ENCODE data around the gene ERFL. TPM values are rescaled to one million over a fixed set of nuclear protein-coding genes. Genes with fewer than 3 reads are reported as not detected.
A peak's percentile ranks its signal among the peaks of the same experiment; 100 is the strongest.

Gene ERFL
- total and polyA plus RNA-seq, 2 donors (not counting 1 experiment from before 2014, with no cell fraction given) = 2.3 to 5.5 TPM

DNA sequence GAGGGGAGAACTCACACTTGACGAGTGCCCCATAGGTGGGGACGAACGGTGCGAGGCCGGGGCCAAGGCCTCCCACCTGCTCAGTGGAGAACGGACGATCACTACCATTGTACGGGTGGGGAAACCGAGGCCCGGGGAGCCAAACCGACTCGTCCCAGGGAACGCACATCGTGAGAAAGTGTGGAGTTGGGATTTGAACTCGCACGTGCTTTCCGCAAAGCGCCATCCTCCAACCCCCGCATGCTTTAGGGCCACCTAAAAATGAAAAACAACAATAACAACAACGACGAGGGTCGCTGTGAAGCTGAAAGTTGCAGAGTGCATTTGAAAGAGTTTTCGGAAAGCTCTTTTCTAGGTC is 44.8 kb downstream of the ERFL start:
- peaks cover 74 to 83% of the 10 kb centered on the region in 2 donors for H3K4me1 ChIP-seq (ENCODE audit: control insufficient read depth in 2 of 2, insufficient read depth in 2 of 2, low read length in 2 of 2)
- Mint-ChIP-seq H3K27me3 (no peaks in the 10 kb centered on the region), H3K27ac (peak overlapping the region; percentile 98), H3K4me3 (peak overlapping the region; percentile 93), H3K4me1 (peaks cover 78% of the 10 kb centered on the region), H3K9me3 (ENCODE audit: insufficient read depth) (no peaks in the 10 kb centered on the region)
- peaks cover 89% of the 10 kb centered on the region for H3K79me2 ChIP-seq (ENCODE audit: control insufficient read depth, insufficient read depth, low read length)
- peak overlapping the region; percentile 87 for H3K4me2 ChIP-seq (replicated peaks; ENCODE audit: low read depth, low read length, poor library complexity, severe bottlenecking)
- H2AFZ ChIP-seq (ENCODE audit: insufficient read depth, low read depth, low read length, poor library complexity, severe bottlenecking) = peak overlapping the region; percentile 61
- no peaks in the 10 kb centered on the region for H3K27me3 ChIP-seq (replicated peaks in 1 of 4; ENCODE audit: control extremely low read depth in 1 of 4, control insufficient read depth in 3 of 4, insufficient read depth in 4 of 4, low read length in 3 of 4)
- peaks cover 0 to 40% of the 10 kb centered on the region in 2 experiments for H3K36me3 ChIP-seq (replicated peaks in 1 of 2; ENCODE audit: control extremely low read depth in 1 of 2, control insufficient read depth in 1 of 2, extremely low read depth in 1 of 2, insufficient read depth in 2 of 2, low read length in 1 of 2)
- no peak for DNase-seq
- intact Hi-C loops (cut with micrococcal nuclease) = loop anchor here (5.0 kb wide), 1 partner anchor 194 kb away; the partner anchor contains the start of gene ZNF574
- H3K4me3 ChIP-seq (ENCODE audit: control extremely low read depth in 1 of 5, extremely low read depth in 1 of 5, insufficient read depth in 1 of 5, low read depth in 2 of 5, low read length in 4 of 5) = peak overlapping the region; percentile 83 to 100 (median 97)
- H3K27ac ChIP-seq (ENCODE audit: low read length in 2 of 2) = peak overlapping the region; percentile 72 to 87
- no peaks in the 10 kb centered on the region for H3K9me3 ChIP-seq (ENCODE audit: control extremely low read depth in 1 of 3, control insufficient read depth in 2 of 3, insufficient read depth in 1 of 3, low read length in 2 of 3)
- no peak for TF ChIP-seq EZH2 (IDR thresholded peaks at IDR 0.05; ENCODE audit: borderline replicate concordance, insufficient read depth, low read depth, low read length, poor library complexity, severe bottlenecking)
- TF ChIP-seq, protein P1, sequence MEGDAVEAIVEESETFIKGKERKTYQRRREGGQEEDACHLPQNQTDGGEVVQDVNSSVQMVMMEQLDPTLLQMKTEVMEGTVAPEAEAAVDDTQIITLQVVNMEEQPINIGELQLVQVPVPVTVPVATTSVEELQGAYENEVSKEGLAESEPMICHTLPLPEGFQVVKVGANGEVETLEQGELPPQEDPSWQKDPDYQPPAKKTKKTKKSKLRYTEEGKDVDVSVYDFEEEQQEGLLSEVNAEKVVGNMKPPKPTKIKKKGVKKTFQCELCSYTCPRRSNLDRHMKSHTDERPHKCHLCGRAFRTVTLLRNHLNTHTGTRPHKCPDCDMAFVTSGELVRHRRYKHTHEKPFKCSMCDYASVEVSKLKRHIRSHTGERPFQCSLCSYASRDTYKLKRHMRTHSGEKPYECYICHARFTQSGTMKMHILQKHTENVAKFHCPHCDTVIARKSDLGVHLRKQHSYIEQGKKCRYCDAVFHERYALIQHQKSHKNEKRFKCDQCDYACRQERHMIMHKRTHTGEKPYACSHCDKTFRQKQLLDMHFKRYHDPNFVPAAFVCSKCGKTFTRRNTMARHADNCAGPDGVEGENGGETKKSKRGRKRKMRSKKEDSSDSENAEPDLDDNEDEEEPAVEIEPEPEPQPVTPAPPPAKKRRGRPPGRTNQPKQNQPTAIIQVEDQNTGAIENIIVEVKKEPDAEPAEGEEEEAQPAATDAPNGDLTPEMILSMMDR (IDR thresholded peaks at IDR 0.05) = no peak
- H3K9ac ChIP-seq (ENCODE audit: low read length) = peak overlapping the region; percentile 94
- H4K20me1 ChIP-seq (ENCODE audit: control insufficient read depth, insufficient read depth, low read length, poor library complexity, severe bottlenecking) = peaks cover 74% of the 10 kb centered on the region
- ChIA-PET CTCF (interaction anchor here (0.5 to 7.3 kb wide), 7 partner anchors 9 to 152 kb away, joined by 3 to 180 read pairs (median 5); partner anchors contain the start of genes CD79A and RPS19), POLR2A (interaction anchor here (0.6 to 4.3 kb wide), 11 partner anchors 11 to 74 kb away, joined by 3 to 85 read pairs (median 5); partner anchors contain the start of genes ERFL and RPS19)
- WGBS (ENCODE audit: insufficient coverage) = 0% methylated on average over 10 of the region's 23 CpGs
- peak; percentile 0 for ATAC-seq (ENCODE audit: low read depth)
